ENCODE measurements around the gene MTFP1. TPM values are rescaled to one million over a fixed set of nuclear protein-coding genes. Genes with fewer than 3 reads are reported as not detected.

The MTFP1 gene
- total RNA-seq, 2 experiments from 2014 or later = 49.5 to 52.1 TPM

DNA sequence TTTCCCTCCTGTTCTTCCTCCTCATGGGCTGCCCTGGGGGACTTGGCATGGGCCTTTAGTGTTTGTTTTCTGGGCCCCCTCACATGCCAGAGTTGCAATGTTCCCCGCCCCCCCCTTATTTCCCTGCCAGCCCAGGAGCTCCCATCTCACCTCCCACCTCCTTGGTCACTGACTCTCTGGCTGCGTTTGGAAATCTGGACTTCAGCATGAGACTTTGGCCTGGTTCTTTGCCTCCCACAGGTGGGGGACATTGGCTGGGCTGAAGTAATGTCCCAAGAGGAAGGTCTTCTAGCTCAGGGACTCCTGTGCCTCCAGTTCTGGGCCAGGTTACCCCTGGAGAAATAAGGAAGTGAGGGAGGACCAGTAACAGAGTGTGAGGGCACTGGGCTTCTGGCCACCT, 7.0 kb downstream of the MTFP1 start:
- peaks cover 12% of the 10 kb centered on the region for H3K9me3 Mint-ChIP-seq
- H3K27me3 Mint-ChIP-seq = peaks cover 2% of the 10 kb centered on the region
- H3K27ac Mint-ChIP-seq = no peak overlapping the region
- peaks cover 25% of the 10 kb centered on the region for H3K4me1 Mint-ChIP-seq
- ChIA-PET POLR2A (interaction anchor here (1.0 to 7.2 kb wide), 2 partner anchors 8 to 143 kb away, joined by 3 to 80 read pairs; partner anchors contain the start of genes CASTOR1 and MTFP1), CTCF (interaction anchor here (0.6 to 7.5 kb wide), 3 partner anchors 8 to 221 kb away, joined by 4 to 69 read pairs (median 4); partner anchors contain the start of gene MTFP1)
- DNase-seq = no peak
- no peak overlapping the region for H3K4me3 Mint-ChIP-seq
- H3K36me3 Mint-ChIP-seq (ENCODE audit: low read depth) = peaks cover 33% of the 10 kb centered on the region

DNA sequence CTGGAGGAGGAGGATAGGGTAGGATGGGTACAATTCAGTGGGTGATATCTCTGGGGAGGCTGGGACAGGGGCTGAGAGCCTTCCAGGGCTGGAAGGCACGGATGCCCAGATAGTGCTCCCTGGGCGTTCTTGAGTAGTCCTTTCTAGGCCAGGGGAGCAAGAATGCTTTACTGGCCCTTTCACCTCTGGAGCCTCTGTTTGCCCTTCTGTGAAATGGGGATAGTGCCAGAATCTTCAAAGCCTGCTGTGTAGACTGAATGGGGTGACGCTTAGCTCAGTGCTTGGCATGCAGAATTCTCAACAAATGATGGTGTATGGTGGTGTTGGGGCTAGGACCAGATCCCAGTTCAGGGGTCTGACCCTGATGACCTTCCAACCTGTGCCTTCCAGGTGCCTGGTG, 7.7 kb downstream of the MTFP1 start:
- Mint-ChIP-seq H3K4me3 (no peak overlapping the region), H3K27me3 (peaks cover 4% of the 10 kb centered on the region), H3K4me1 (peaks cover 23% of the 10 kb centered on the region), H3K36me3 (ENCODE audit: low read depth) (peaks cover 28% of the 10 kb centered on the region), H3K27ac (no peak overlapping the region), H3K9me3 (peaks cover 12% of the 10 kb centered on the region)
- no peak for DNase-seq
- POLR2A ChIA-PET = interaction anchor here (1.0 to 7.2 kb wide), 2 partner anchors 8 to 144 kb away, joined by 3 to 80 read pairs; partner anchors contain the start of genes CASTOR1 and MTFP1
- CTCF ChIA-PET = interaction anchor here (7.5 kb wide), 1 partner anchor 9 kb away, joined by 69 read pairs; the partner anchor contains the start of gene MTFP1

DNA sequence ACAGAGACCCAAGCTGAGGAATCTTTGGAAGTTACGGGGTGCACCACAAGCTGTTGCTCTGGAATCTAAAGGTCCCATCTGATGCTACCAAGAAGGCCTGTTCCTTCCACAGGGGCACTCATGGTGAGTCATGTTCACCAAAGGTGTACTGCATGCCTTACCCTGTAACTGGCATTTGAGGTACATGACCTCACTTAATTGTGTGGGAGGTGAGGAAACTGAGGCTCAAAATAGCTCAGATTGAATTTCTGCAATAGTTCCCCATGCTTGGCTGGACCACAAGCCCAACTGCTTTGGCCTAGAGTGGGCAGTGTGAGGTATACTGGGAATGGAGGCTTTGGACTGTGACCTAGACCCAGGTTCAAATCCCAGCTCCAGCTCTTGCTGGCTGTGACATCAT, 8.2 kb downstream of the MTFP1 start:
- ChIA-PET POLR2A (interaction anchor here (7.2 kb wide), 1 partner anchor 9 kb away, joined by 80 read pairs; the partner anchor contains the start of gene MTFP1), CTCF (interaction anchor here (7.5 kb wide), 1 partner anchor 10 kb away, joined by 69 read pairs; the partner anchor contains the start of gene MTFP1)
- Mint-ChIP-seq H3K4me3 (no peak overlapping the region), H3K4me1 (peaks cover 23% of the 10 kb centered on the region), H3K36me3 (ENCODE audit: low read depth) (peaks cover 23% of the 10 kb centered on the region), H3K27ac (no peak overlapping the region), H3K9me3 (peaks cover 12% of the 10 kb centered on the region), H3K27me3 (peaks cover 9% of the 10 kb centered on the region)
- no peak for DNase-seq

DNA sequence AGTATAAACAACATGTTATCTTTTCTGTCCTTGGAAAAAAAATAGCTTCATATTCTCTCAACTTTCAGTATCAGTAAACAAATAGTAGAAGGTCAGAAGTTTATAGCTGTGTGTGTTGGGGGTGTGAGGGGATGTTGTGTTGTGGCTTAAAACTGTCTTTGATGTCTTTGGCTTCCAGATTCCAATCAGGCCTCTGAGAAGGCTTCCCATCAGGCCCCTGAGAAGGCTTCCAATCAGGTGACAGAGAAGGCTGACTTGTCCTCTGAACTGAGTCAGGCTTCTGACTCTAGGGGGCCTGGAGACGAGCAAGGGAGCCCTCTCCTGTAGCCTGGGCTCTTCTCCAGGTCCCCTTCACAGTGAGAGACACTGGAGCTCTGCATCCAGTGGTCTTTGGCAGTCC, 9.3 kb downstream of the MTFP1 start:
- Mint-ChIP-seq H3K4me1 (peaks cover 23% of the 10 kb centered on the region), H3K36me3 (ENCODE audit: low read depth) (peaks cover 22% of the 10 kb centered on the region), H3K27ac (peak overlapping the region; percentile 88), H3K9me3 (peaks cover 12% of the 10 kb centered on the region), H3K4me3 (peak overlapping the region; percentile 56), H3K27me3 (peaks cover 14% of the 10 kb centered on the region)
- POLR2A ChIA-PET = interaction anchor here (7.2 kb wide), 1 partner anchor 10 kb away, joined by 80 read pairs; the partner anchor contains the start of gene MTFP1
- DNase-seq = no peak
- CTCF ChIA-PET = interaction anchor here (0.9 to 7.5 kb wide), 2 partner anchors 11 to 49 kb away, joined by 4 to 69 read pairs; partner anchors contain the start of gene MTFP1

DNA sequence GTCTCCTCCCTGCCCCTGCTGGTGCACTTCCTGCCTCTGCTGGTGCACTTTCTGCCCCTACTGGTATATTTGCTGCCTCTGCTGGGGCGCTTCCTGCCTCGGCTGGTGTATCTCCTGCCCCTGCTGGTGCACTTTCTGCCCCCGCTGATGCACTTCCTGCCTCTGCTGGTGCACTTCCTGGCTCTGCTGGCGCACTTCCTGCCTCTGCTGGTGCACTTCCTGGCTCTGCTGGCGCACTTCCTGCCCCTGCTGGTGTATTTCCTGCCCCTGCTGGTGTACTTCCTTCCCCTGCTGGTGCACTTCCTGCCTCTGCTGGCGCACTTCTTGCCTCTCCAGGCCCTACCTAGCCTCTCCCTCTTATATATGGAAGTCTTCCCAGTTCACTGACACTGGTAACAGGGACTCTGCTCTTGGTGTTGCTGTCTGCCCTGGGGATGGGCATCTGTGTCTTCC, 10.1 kb downstream of the MTFP1 start:
- Mint-ChIP-seq H3K4me3 (peak overlapping the region; percentile 56), H3K9me3 (peaks cover 12% of the 10 kb centered on the region), H3K27ac (peak overlapping the region; percentile 88), H3K36me3 (ENCODE audit: low read depth) (peaks cover 17% of the 10 kb centered on the region), H3K27me3 (peaks cover 19% of the 10 kb centered on the region), H3K4me1 (peaks cover 24% of the 10 kb centered on the region)
- peak; percentile 82 for DNase-seq
- ChIA-PET POLR2A (interaction anchor here (1.0 to 7.2 kb wide), 4 partner anchors 9 to 240 kb away, joined by 3 to 80 read pairs (median 4); partner anchors contain the start of gene MTFP1), CTCF (interaction anchor here (7.5 kb wide), 1 partner anchor 12 kb away, joined by 69 read pairs; the partner anchor contains the start of gene MTFP1)

DNA sequence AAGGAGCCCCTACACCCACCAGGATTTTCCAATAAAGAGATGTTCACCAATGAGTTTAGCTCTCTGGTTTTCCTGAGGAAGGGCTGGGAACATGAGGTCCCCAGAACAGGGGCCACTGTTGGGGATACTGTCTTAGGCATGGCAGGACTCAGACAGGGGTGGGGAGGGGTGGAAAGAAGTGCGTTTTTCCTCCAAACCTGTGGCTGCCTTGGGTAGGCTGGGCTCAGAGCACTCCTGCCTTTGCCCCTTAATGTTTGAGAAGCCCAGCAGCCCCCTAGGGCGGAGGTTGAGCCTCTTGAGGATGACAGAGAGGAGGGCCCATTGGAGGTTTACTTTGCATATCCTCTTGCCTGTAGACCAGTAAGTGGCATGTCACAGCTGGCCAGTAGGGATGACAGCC, 10.6 kb downstream of the MTFP1 start:
- peaks cover 12% of the 10 kb centered on the region for H3K9me3 Mint-ChIP-seq
- ChIA-PET POLR2A (interaction anchor here (1.0 to 7.2 kb wide), 5 partner anchors 9 to 240 kb away, joined by 3 to 80 read pairs (median 3); partner anchors contain the start of gene MTFP1), CTCF (interaction anchor here (1.4 to 7.5 kb wide), 2 partner anchors 12 to 149 kb away, joined by 3 to 69 read pairs; partner anchors contain the start of gene MTFP1)
- peaks cover 28% of the 10 kb centered on the region for H3K4me1 Mint-ChIP-seq
- H3K36me3 Mint-ChIP-seq (ENCODE audit: low read depth) = peaks cover 19% of the 10 kb centered on the region
- H3K4me3 Mint-ChIP-seq = peak overlapping the region; percentile 56
- no peak for DNase-seq
- H3K27ac Mint-ChIP-seq = peak overlapping the region; percentile 88
- H3K27me3 Mint-ChIP-seq = peaks cover 23% of the 10 kb centered on the region

DNA sequence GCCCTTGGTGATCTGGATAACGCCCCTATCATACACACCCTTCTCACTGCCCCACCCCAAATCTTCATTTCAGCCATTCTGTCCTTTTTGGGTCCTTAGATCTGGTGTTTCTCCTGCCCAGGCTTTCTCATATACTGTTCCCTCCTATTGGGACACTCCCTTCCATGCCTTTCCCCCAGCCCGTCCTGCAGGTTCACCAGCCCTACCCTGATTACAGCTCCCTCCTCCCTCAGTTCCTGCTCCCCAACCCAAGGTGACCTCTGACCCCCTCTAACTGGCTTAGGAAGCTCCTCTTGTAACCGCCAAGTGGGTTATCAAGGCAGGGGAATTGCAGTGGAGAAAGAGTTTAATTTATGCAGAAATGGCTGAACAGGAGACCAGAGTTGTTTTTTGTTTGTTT, 13.0 kb downstream of the MTFP1 start:
- H3K36me3 Mint-ChIP-seq (ENCODE audit: low read depth) = peaks cover 23% of the 10 kb centered on the region
- DNase-seq = no peak
- H3K4me3 Mint-ChIP-seq = no peak overlapping the region
- peaks cover 35% of the 10 kb centered on the region for H3K27me3 Mint-ChIP-seq
- POLR2A ChIA-PET = interaction anchor here (7.2 kb wide), 1 partner anchor 14 kb away, joined by 80 read pairs; the partner anchor contains the start of gene MTFP1
- H3K4me1 Mint-ChIP-seq = peaks cover 48% of the 10 kb centered on the region
- H3K9me3 Mint-ChIP-seq = peaks cover 12% of the 10 kb centered on the region
- H3K27ac Mint-ChIP-seq = no peak overlapping the region
- CTCF ChIA-PET = interaction anchor here (1.1 to 7.5 kb wide), 2 partner anchors 14 to 48 kb away, joined by 3 to 69 read pairs; partner anchors contain the start of gene MTFP1

DNA sequence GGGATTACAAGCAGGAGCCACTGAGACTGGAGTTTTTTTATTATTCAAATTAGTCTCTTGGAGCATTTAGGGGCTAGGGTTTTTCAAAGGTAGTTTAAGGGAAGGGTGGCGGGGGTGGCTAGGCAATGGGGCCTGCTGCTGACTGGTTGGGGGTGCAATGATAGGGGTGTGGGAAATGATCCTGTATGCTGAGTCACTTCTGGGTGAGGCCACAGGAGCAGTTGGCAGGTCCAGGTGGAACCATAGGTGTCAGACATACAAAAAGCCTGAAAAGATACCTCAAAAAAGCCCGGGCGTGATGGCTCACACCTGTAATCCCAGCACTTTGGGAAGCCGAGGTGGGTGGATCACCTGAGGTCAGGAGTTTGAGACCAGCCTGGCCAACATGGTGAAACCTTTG, 13.7 kb downstream of the MTFP1 start:
- Mint-ChIP-seq H3K27me3 (peaks cover 35% of the 10 kb centered on the region), H3K4me1 (peaks cover 48% of the 10 kb centered on the region), H3K4me3 (no peak overlapping the region), H3K36me3 (ENCODE audit: low read depth) (peaks cover 21% of the 10 kb centered on the region), H3K27ac (no peak overlapping the region), H3K9me3 (peaks cover 12% of the 10 kb centered on the region)
- DNase-seq = no peak
- CTCF ChIA-PET = interaction anchor here (7.5 kb wide), 1 partner anchor 15 kb away, joined by 69 read pairs; the partner anchor contains the start of gene MTFP1
- POLR2A ChIA-PET = interaction anchor here (0.6 to 7.2 kb wide), 2 partner anchors 14 to 708 kb away, joined by 3 to 80 read pairs; partner anchors contain the start of gene MTFP1

DNA sequence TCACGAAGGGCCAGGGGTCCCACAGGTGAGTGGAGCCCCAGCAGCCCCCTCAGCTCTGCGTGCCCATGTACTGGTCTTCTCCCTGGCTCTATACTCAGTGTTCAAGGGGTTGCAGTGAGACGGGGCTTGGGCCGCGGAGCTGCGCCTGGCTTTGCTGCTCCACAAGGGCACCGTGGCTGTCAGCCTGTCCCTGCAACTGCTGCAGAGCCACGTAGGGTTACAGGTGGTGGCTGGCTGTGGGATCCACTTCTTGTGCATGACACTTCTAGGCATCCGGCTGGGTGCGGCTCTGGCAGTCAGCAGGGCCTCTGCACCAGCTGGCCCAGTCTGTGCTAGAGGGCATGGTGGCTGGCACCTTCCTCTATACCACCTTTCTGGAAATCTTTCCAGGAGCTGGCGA, 14.3 kb downstream of the MTFP1 start:
- peaks cover 10% of the 10 kb centered on the region for H3K9me3 Mint-ChIP-seq
- H3K27ac Mint-ChIP-seq = no peak overlapping the region
- ChIA-PET CTCF (interaction anchor here (3.0 to 7.5 kb wide), 2 partner anchors 13 to 16 kb away, joined by 8 to 69 read pairs; partner anchors contain the start of gene MTFP1), POLR2A (no interaction called here)
- no peak overlapping the region for H3K4me3 Mint-ChIP-seq
- peaks cover 44% of the 10 kb centered on the region for H3K4me1 Mint-ChIP-seq
- H3K36me3 Mint-ChIP-seq (ENCODE audit: low read depth) = peaks cover 16% of the 10 kb centered on the region
- no peak for DNase-seq
- peaks cover 35% of the 10 kb centered on the region for H3K27me3 Mint-ChIP-seq

DNA sequence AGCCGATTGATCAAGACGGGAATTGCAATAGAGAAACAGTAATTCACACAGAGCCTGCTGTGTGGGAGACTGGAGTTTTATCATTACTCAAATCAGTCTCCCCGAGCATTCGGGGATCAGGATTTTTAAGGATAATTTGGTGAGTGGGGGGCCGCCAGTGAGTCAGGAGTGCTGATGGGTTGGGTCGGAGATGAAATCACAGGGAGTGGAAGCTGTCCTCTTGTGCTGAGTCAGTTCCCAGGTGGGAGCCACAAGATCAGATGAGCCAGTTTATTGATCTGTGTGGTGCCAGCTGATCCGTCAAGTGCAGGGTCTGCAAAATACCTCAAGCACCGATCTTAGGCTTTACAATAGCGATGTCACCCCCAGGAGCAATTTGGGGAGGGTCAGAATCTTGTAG, 15.5 kb downstream of the MTFP1 start:
- no peak overlapping the region for H3K27ac Mint-ChIP-seq
- H3K27me3 Mint-ChIP-seq = peaks cover 40% of the 10 kb centered on the region
- no peak overlapping the region for H3K4me3 Mint-ChIP-seq
- CTCF ChIA-PET = interaction anchor here (1.5 to 3.0 kb wide), 3 partner anchors 15 to 153 kb away, joined by 3 to 8 read pairs (median 5); no protein-coding TSS in a partner anchor
- DNase-seq = no peak
- H3K36me3 Mint-ChIP-seq (ENCODE audit: low read depth) = peaks cover 6% of the 10 kb centered on the region
- POLR2A ChIA-PET = no interaction called here
- peaks cover 2% of the 10 kb centered on the region for H3K9me3 Mint-ChIP-seq
- H3K4me1 Mint-ChIP-seq = peaks cover 35% of the 10 kb centered on the region

DNA sequence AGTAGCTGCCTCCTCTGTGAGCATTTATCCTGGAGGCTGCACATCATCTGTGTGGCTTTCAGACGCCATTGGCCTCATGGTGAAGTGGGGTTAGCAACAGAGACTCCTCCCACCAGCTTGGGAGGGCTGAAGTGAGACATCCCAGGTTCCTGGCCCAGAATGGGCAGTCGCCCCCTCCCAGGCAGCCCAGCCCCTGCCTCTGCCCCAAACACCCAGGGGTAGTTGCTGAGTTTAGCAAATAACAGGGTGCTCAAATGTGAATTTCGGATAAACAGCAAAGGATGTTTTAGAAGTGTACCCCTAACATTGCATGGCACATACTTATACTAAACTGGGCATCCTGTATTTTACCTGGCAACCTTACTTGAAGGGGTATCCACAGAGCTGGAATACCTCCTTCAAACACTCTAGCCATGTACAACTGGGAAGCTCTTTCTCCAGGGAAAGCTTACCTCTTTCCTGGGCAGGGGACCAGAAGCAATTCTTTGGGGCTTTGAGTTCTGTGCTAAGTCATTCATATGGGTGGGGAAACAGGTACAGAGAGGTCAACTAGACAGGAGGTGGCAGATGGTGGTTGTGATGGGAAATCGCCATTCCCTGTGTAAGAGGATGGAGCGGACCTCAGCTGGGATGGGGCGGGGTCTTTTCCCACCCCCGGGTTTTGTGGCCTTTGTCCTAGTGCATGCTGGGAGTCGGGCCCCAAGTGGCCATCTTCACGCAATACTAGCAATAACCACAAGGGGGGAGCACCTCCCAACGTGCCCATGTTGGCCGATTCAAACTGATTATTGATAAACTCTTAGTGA, 19.3 kb downstream of the MTFP1 start:
- ChIA-PET CTCF (interaction anchor here (1.0 to 3.2 kb wide), 6 partner anchors 12 to 161 kb away, joined by 3 to 12 read pairs (median 8); no protein-coding TSS in a partner anchor), POLR2A (interaction anchor here (0.9 to 2.3 kb wide), 3 partner anchors 8 to 48 kb away, joined by 3 to 5 read pairs (median 3); partner anchors contain the start of gene SEC14L2)
- H3K4me1 Mint-ChIP-seq = peaks cover 34% of the 10 kb centered on the region
- H3K4me3 Mint-ChIP-seq = no peak overlapping the region
- DNase-seq = peak; percentile 69
- peaks cover 31% of the 10 kb centered on the region for H3K27me3 Mint-ChIP-seq
- no peaks in the 10 kb centered on the region for H3K9me3 Mint-ChIP-seq
- H3K36me3 Mint-ChIP-seq (ENCODE audit: low read depth) = peaks cover 6% of the 10 kb centered on the region
- no peak overlapping the region for H3K27ac Mint-ChIP-seq

DNA sequence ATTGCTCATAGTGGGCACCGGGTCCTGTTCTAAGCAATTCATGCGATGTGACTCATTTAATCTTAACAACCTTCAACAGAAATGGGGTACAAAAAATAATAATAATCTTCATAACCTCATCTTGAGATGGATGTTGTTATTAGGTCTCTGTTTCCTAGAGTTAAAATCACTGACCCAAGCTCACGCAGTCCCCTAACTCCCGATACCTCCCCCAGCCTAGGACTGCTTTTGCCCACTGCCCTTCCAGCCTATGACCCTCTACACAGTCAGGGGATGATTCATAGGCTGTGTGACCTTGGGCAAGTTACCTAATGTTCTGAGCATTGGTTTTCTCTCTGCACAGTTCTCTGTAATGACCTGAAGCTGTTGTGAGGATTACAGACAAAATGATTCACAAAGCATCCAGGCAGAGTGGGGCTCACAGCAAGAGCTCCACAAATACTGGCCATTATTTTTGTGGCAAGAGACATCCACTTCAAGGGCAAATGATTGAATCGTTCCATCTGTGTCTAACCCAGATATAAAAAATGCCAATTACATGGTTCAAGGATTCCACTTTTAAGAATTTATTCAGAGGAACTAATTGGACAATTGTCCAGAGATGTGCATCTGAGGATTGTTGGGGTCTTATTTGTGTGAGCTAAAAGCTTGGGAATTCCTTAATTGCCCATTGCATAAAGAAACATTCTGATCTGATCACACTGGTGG, 20.0 kb downstream of the MTFP1 start:
- no peaks in the 10 kb centered on the region for H3K9me3 Mint-ChIP-seq
- H3K4me3 Mint-ChIP-seq = no peak overlapping the region
- H3K27me3 Mint-ChIP-seq = peaks cover 28% of the 10 kb centered on the region
- no peak overlapping the region for H3K27ac Mint-ChIP-seq
- ChIA-PET POLR2A (interaction anchor here (0.9 to 2.3 kb wide), 2 partner anchors 9 to 48 kb away, joined by 3 to 5 read pairs; partner anchors contain the start of gene SEC14L2), CTCF (interaction anchor here (0.6 to 3.2 kb wide), 7 partner anchors 11 to 422 kb away, joined by 3 to 12 read pairs (median 5); no protein-coding TSS in a partner anchor)
- H3K36me3 Mint-ChIP-seq (ENCODE audit: low read depth) = peaks cover 6% of the 10 kb centered on the region
- peaks cover 31% of the 10 kb centered on the region for H3K4me1 Mint-ChIP-seq
- no peak for DNase-seq
